HepG2 (cell line): ENCODE data around the gene PSMD8. TPM values are rescaled to one million over a fixed set of nuclear protein-coding genes. Genes with fewer than 3 reads are reported as not detected.

ENCODE experiments used
- BORCS8-MEF2B ChIP-seq: sonication (generic); formaldehyde crosslinking; IDR thresholded peaks from 2 replicates; pipeline ENCODE4 v1.8.0; 2022; ENCODE audit warnings: mild to moderate bottlenecking, missing genetic modification reagents
- CEBPG ChIP-seq: IDR thresholded peaks from 2 replicates; pipeline ENCODE4 v1.6.1; 2016
- IKZF1 ChIP-seq: fragments of 450-650 bp; IDR thresholded peaks from 2 replicates; pipeline ENCODE4 v1.7.1; 2016
- JARID2 ChIP-seq: sonication (generic); formaldehyde crosslinking; IDR thresholded peaks from 2 replicates; pipeline ENCODE4 v1.8.1; 2023; ENCODE audit warnings: missing genetic modification reagents, inconsistent platforms; ENCODE audit not compliant: insufficient replicate concordance
- JUNB ChIP-seq: sonication (generic); formaldehyde crosslinking; IDR thresholded peaks from 2 replicates; pipeline ENCODE4 v1.8.0; 2022; ENCODE audit warnings: missing genetic modification reagents, mild to moderate bottlenecking, borderline replicate concordance
- KDM5B ChIP-seq: sonication (generic); formaldehyde crosslinking; IDR thresholded peaks from 2 replicates; pipeline ENCODE4 v1.4.0; 2020; ENCODE audit warnings: missing genetic modification reagents, mild to moderate bottlenecking, borderline replicate concordance
- MBNL3 ChIP-seq: fragments of 250-450 bp; sonication (Bioruptor Pico); conservative IDR thresholded peaks from 2 replicates; pipeline ENCODE4 v1.8.0; 2022; ENCODE audit warnings: mild to moderate bottlenecking, inconsistent platforms
- MTA3 ChIP-seq: sonication (generic); formaldehyde crosslinking; IDR thresholded peaks from 2 replicates; pipeline ENCODE4 v1.4.0; 2020; ENCODE audit warnings: missing genetic modification reagents
- NFKB2 ChIP-seq: sonication (generic); formaldehyde crosslinking; IDR thresholded peaks from 2 replicates; pipeline ENCODE4 v1.4.0; 2020; ENCODE audit warnings: missing genetic modification reagents, borderline replicate concordance
- PHB2 ChIP-seq: fragments of 450-650 bp; IDR thresholded peaks from 2 replicates; pipeline ENCODE4 v1.6.1; 2018; ENCODE audit not compliant: partially characterized antibody
- RARA ChIP-seq: IDR thresholded peaks from 2 replicates; pipeline ENCODE4 v1.6.1; 2016; ENCODE audit warnings: missing genetic modification reagents, missing compliant biosample characterization
- RFXANK ChIP-seq: IDR thresholded peaks from 2 replicates; pipeline ENCODE4 v1.6.1; 2016
- SSRP1 ChIP-seq: IDR thresholded peaks from 2 replicates; pipeline ENCODE4 v1.6.1; 2016; ENCODE audit warnings: control low read depth
- TBL1XR1 ChIP-seq: fragments of 150-350 bp; IDR thresholded peaks from 2 replicates; pipeline ENCODE4 v1.6.1; 2014; ENCODE audit warnings: borderline replicate concordance, low read length; ENCODE audit not compliant: partially characterized antibody
- ZBTB1 ChIP-seq: sonication (generic); formaldehyde crosslinking; IDR thresholded peaks from 2 replicates; pipeline ENCODE4 v1.4.0; 2020; ENCODE audit warnings: missing genetic modification reagents, borderline replicate concordance
- ZMYM4 ChIP-seq: sonication (generic); formaldehyde crosslinking; IDR thresholded peaks from 2 replicates; pipeline ENCODE4 v1.8.1; 2023; ENCODE audit warnings: mild to moderate bottlenecking, missing genetic modification reagents
- ZNF589 ChIP-seq: sonication (generic); formaldehyde crosslinking; conservative IDR thresholded peaks from 2 replicates; pipeline ENCODE4 v1.8.0; 2022; ENCODE audit warnings: mild to moderate bottlenecking, moderate library complexity, missing genetic modification reagents
- polyA plus RNA-seq, 8 experiments: library from polyadenylated mRNA; depleted of rRNA in 3 of 8; stranded (reverse) in 7 of 8; unstranded in 1 of 8; fragments of >200 nt; fragmentation: Illumina TruSeq in 4 of 8; extraction: Trizol in 4 of 8; gene quantifications; 2 replicates each; pipeline versions ENCODE4 v1.2.1 to v1.2.3, GENCODE V29; 2011 to 2016; ENCODE audit warnings: low read depth in 4 of 8, missing spikeins in 1 of 8, mixed read lengths in 1 of 8; ENCODE audit not compliant: insufficient read depth in 1 of 8
- total RNA-seq, 5 experiments: library from RNA; depleted of rRNA; stranded (reverse); fragments of >200 nt; fragmentation: Illumina TruSeq; extraction: Trizol; gene quantifications; 2 replicates each; pipeline ENCODE4 v1.2.3, GENCODE V29; 2016; ENCODE audit warnings: low read depth in 1 of 5
- TF ChIP-seq, protein P1 (sequence below): sonication (generic); formaldehyde crosslinking; IDR thresholded peaks from 2 replicates; pipeline ENCODE4 v1.4.0; 2020; ENCODE audit warnings: missing genetic modification reagents, borderline replicate concordance
- TF ChIP-seq, protein P2 (sequence below): sonication (generic); formaldehyde crosslinking; IDR thresholded peaks from 2 replicates; pipeline ENCODE4 v1.8.0; 2022; ENCODE audit warnings: low read depth, missing genetic modification reagents
- TF ChIP-seq, protein P3 (sequence below): sonication (generic); formaldehyde crosslinking; IDR thresholded peaks from 2 replicates; pipeline ENCODE4 v1.9.0; 2021; ENCODE audit warnings: mild to moderate bottlenecking, missing genetic modification reagents

Gene PSMD8
- total and polyA plus RNA-seq, 2 of the 13 experiments (the other 11 are each of a cell fraction or from before 2014, with no cell fraction given), result 162 to 296 TPM

- TF ChIP-seq NFKB2 (no peak), ZNF589 (CRISPR knock-in tag) (no peak; the same call in 1 of the 2 replicates), CEBPG (no peak), ZBTB1 (CRISPR knock-in tag) (no peak), MBNL3 (CRISPR knock-in tag) (no peak), MTA3 (CRISPR knock-in tag) (no peak), IKZF1 (no peak), BORCS8-MEF2B (CRISPR knock-in tag) (no peak; the same call in 1 of the 2 replicates), JARID2 (no peak), TBL1XR1 (no peak), RFXANK (CRISPR knock-in tag) (no peak), KDM5B (no peak; the same call in 1 of the 2 replicates), SSRP1 (no peak), RARA (no peak), ZMYM4 (CRISPR knock-in tag) (no peak), JUNB (CRISPR knock-in tag) (no peak), PHB2 (no peak)
- TF ChIP-seq, protein P1, sequence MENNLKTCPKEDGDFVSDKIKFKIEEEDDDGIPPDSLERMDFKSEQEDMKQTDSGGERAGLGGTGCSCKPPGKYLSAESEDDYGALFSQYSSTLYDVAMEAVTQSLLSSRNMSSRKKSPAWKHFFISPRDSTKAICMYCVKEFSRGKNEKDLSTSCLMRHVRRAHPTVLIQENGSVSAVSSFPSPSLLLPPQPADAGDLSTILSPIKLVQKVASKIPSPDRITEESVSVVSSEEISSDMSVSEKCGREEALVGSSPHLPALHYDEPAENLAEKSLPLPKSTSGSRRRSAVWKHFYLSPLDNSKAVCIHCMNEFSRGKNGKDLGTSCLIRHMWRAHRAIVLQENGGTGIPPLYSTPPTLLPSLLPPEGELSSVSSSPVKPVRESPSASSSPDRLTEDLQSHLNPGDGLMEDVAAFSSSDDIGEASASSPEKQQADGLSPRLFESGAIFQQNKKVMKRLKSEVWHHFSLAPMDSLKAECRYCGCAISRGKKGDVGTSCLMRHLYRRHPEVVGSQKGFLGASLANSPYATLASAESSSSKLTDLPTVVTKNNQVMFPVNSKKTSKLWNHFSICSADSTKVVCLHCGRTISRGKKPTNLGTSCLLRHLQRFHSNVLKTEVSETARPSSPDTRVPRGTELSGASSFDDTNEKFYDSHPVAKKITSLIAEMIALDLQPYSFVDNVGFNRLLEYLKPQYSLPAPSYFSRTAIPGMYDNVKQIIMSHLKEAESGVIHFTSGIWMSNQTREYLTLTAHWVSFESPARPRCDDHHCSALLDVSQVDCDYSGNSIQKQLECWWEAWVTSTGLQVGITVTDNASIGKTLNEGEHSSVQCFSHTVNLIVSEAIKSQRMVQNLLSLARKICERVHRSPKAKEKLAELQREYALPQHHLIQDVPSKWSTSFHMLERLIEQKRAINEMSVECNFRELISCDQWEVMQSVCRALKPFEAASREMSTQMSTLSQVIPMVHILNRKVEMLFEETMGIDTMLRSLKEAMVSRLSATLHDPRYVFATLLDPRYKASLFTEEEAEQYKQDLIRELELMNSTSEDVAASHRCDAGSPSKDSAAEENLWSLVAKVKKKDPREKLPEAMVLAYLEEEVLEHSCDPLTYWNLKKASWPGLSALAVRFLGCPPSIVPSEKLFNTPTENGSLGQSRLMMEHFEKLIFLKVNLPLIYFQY (CRISPR knock-in tag), result no peak
- TF ChIP-seq, protein P2, sequence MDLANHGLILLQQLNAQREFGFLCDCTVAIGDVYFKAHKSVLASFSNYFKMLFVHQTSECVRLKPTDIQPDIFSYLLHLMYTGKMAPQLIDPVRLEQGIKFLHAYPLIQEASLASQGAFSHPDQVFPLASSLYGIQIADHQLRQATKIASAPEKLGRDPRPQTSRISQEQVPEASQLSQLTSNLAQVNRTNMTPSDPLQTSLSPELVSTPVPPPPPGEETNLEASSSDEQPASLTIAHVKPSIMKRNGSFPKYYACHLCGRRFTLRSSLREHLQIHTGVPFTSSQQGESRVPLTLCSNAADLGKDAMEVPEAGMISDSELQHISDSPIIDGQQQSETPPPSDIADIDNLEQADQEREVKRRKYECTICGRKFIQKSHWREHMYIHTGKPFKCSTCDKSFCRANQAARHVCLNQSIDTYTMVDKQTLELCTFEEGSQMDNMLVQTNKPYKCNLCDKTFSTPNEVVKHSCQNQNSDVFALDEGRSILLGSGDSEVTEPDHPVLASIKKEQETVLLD (CRISPR knock-in tag), result no peak
- TF ChIP-seq, protein P3, sequence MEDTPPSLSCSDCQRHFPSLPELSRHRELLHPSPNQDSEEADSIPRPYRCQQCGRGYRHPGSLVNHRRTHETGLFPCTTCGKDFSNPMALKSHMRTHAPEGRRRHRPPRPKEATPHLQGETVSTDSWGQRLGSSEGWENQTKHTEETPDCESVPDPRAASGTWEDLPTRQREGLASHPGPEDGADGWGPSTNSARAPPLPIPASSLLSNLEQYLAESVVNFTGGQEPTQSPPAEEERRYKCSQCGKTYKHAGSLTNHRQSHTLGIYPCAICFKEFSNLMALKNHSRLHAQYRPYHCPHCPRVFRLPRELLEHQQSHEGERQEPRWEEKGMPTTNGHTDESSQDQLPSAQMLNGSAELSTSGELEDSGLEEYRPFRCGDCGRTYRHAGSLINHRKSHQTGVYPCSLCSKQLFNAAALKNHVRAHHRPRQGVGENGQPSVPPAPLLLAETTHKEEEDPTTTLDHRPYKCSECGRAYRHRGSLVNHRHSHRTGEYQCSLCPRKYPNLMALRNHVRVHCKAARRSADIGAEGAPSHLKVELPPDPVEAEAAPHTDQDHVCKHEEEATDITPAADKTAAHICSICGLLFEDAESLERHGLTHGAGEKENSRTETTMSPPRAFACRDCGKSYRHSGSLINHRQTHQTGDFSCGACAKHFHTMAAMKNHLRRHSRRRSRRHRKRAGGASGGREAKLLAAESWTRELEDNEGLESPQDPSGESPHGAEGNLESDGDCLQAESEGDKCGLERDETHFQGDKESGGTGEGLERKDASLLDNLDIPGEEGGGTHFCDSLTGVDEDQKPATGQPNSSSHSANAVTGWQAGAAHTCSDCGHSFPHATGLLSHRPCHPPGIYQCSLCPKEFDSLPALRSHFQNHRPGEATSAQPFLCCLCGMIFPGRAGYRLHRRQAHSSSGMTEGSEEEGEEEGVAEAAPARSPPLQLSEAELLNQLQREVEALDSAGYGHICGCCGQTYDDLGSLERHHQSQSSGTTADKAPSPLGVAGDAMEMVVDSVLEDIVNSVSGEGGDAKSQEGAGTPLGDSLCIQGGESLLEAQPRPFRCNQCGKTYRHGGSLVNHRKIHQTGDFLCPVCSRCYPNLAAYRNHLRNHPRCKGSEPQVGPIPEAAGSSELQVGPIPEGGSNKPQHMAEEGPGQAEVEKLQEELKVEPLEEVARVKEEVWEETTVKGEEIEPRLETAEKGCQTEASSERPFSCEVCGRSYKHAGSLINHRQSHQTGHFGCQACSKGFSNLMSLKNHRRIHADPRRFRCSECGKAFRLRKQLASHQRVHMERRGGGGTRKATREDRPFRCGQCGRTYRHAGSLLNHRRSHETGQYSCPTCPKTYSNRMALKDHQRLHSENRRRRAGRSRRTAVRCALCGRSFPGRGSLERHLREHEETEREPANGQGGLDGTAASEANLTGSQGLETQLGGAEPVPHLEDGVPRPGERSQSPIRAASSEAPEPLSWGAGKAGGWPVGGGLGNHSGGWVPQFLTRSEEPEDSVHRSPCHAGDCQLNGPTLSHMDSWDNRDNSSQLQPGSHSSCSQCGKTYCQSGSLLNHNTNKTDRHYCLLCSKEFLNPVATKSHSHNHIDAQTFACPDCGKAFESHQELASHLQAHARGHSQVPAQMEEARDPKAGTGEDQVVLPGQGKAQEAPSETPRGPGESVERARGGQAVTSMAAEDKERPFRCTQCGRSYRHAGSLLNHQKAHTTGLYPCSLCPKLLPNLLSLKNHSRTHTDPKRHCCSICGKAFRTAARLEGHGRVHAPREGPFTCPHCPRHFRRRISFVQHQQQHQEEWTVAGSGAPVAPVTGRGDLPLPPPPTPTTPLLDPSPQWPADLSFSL, result no peak
Observed at GRCh38 chr19:38335949-38336637, 38.3 kb upstream of the PSMD8 start (continued).
